ENCODE measurements around the gene TENT5C.

DNA sequence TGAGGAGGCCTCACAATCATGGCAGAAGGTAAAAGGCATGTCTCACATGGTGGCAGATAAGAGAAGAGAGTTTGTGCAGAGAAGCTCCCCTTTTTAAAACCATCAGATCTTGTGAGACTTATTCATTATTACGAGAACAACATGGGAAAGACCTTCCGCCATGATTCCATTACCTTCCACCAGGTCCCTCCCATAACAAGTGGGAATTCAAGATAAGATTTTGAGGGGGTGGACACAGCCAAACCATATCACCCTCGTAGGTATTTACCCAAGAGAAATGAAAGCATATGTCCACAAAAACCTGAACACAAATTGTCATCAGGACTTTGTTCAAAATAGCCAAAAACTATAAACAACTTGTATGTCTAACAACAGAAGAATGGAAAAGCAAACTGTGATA is 45.9 kb upstream of the TENT5C start:
- TF ChIP-seq, protein P1, sequence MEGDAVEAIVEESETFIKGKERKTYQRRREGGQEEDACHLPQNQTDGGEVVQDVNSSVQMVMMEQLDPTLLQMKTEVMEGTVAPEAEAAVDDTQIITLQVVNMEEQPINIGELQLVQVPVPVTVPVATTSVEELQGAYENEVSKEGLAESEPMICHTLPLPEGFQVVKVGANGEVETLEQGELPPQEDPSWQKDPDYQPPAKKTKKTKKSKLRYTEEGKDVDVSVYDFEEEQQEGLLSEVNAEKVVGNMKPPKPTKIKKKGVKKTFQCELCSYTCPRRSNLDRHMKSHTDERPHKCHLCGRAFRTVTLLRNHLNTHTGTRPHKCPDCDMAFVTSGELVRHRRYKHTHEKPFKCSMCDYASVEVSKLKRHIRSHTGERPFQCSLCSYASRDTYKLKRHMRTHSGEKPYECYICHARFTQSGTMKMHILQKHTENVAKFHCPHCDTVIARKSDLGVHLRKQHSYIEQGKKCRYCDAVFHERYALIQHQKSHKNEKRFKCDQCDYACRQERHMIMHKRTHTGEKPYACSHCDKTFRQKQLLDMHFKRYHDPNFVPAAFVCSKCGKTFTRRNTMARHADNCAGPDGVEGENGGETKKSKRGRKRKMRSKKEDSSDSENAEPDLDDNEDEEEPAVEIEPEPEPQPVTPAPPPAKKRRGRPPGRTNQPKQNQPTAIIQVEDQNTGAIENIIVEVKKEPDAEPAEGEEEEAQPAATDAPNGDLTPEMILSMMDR (IDR thresholded peaks at IDR 0.05; ENCODE audit: low read depth, low read length), result no peak
- TF ChIP-seq POLR2A (IDR thresholded peaks at IDR 0.05; ENCODE audit: extremely low read depth, insufficient read length) (no peak), MYC (IDR thresholded peaks at IDR 0.05; ENCODE audit: low read depth, low read length) (no peak)

Measured in NB4 (cell line).